VCaP (cell line): ENCODE data around the gene RPS6KA6.

ENCODE experiments used
- H3K27ac ChIP-seq: fragments of 450-650 bp; 2 replicates; pipeline ENCODE4 v1.5.1; 2017
- TF ChIP-seq, protein P1 (sequence below): fragments of 450-650 bp; conservative IDR thresholded peaks from 2 replicates; pipeline ENCODE4 v1.5.1; 2017; ENCODE audit warnings: mild to moderate bottlenecking, moderate library complexity

RPS6KA6 gene

DNA sequence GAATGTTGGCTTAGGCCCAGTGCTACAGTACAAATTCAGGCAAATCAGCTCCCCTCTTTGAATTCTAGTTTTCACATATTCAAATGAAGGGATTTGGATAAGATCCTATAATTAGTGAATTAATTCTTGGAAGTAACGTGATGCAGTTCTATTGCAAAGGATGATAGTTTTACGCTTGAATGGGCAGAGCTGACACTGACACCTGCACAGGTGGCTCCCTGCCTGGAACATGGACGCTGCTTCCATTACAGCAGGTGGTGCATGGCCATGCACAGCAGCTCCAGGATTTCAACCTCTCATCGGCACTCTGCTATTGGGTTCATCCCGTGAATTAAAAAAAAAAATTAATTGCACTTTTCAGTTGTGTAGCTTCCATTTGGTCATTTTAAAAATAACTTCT, 28.4 kb upstream of the RPS6KA6 start:
- TF ChIP-seq, protein P1, sequence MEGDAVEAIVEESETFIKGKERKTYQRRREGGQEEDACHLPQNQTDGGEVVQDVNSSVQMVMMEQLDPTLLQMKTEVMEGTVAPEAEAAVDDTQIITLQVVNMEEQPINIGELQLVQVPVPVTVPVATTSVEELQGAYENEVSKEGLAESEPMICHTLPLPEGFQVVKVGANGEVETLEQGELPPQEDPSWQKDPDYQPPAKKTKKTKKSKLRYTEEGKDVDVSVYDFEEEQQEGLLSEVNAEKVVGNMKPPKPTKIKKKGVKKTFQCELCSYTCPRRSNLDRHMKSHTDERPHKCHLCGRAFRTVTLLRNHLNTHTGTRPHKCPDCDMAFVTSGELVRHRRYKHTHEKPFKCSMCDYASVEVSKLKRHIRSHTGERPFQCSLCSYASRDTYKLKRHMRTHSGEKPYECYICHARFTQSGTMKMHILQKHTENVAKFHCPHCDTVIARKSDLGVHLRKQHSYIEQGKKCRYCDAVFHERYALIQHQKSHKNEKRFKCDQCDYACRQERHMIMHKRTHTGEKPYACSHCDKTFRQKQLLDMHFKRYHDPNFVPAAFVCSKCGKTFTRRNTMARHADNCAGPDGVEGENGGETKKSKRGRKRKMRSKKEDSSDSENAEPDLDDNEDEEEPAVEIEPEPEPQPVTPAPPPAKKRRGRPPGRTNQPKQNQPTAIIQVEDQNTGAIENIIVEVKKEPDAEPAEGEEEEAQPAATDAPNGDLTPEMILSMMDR = no peak
- no peak overlapping the region for H3K27ac ChIP-seq

DNA sequence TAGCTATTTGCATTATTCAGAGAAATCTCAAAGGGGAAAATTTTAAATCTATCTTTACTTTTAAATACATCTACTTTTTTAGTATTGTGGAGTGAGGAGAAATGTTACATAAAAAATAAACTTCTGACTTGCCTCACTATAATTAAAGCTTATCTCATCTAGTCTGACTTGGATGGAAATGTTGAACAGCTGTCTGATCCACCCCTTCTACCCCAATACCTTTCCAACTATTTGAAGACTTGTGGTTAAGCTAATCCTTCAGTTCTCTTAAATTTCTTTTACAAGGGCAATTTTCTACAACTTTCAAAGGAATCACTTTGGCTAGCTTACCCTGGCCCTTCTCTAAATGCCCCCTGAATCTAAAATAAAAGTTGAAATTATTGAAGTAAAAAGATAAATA, 17.3 kb upstream of the RPS6KA6 start:
- TF ChIP-seq, protein P1 = no peak
- H3K27ac ChIP-seq = no peak overlapping the region

DNA sequence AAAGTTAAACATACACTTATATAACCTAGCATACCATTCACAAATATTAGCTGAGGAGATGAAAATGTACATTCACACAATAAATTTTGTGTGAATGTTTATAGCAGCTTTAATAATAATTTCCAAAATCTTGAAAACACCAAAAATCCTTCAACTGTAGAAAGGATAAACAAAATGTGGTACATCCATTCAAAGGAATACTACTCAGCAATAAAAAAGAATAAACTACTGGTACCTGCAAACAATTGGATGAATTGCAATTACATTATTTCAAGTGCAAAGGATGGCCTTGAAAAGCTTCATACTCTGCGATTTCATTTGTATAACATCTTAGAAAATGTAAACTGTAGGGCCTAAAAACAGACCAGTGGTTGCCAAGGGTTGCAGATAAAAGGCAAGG, 11.7 kb upstream of the RPS6KA6 start:
- TF ChIP-seq, protein P1 = no peak

DNA sequence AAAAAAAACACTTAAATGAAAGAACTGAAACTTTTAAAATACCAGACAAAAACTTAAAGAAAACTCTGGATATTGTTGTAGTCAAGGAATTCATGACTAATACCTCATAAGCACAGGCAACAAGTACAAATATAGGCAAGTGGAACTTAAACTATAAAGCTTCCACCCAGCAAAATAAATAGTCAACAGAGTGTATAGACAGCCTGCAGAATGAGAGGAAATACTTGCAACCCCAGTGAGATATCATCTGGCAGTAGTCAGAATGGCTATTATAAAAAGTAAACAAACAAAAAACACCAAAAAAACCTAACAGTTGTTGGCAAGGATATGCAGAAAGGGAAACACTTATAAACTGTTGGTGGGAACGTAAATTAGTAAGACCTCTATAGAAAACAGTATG, 9.6 kb upstream of the RPS6KA6 start:
- TF ChIP-seq, protein P1 = no peak
- no peak overlapping the region for H3K27ac ChIP-seq

More for the DNA sequence above, 11.7 kb upstream of the RPS6KA6 start:
- no peak overlapping the region for H3K27ac ChIP-seq

DNA sequence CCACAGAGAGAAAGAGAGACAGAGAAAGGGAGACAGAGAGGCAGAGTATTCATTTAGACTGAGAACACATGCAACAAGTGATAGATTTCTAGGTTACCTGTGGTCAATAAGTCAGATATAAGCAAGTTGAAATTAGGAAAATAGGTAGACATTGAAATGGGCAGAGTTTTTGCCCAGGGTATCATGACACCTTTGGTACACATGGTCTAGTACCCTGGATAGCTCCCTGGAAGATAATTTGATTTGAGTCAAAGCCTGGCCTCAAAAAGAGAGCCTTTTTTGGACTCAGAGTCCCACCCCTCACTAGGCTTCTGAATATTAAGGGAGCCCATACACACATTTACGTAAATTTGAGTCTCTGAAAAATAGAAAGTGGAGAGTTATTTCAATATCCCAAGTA, 4.0 kb upstream of the RPS6KA6 start:
- TF ChIP-seq, protein P1 = no peak

DNA sequence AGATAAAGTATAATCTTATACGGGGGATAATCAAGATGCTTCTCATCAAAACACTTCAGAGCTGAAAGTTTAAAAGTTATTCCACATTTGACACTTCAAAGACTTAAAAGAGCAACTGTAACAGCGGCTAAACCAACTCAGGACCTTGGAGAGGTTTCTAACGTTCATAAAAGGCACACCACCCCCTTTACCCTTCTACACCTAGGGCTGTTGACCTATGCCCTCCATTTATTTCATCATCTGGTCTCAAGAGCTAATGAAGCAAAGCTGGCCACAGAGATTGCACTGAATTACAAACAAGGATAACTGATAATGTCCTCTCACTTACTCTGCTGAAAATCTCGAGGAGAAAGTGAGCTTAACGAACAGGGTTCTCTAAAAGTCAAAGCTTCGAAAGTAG, 1.1 kb upstream of the RPS6KA6 start:
- no peak overlapping the region for H3K27ac ChIP-seq
- TF ChIP-seq, protein P1 = no peak

More for the DNA sequence above, 4.0 kb upstream of the RPS6KA6 start:
- H3K27ac ChIP-seq = no peak overlapping the region

DNA sequence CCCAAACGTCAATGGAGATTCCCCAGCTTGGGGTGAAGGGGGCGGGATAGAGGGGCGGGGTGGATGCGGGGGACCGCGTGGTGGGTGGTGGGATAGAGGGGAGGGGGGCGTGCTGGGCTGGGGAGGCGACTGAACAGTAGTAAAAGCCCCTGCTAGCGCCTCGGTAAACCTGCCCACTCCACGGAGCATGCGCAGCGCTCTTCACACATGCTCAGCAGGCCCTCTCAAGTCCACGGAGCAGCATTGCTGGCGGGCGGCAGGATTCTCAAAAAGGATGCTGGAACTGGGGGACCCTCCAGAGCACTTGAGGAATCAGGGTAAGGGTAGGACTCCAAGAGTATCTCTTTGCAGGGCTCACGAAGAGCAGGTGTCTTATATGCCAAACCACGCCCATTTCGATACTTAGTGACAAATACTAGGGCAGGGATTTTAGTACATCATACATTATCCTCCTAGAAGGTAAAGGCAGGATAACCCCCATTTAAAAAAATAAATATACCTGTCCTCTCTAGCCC, 378 bp upstream of the RPS6KA6 start:
- peak overlapping the region; percentile 75 for H3K27ac ChIP-seq
- TF ChIP-seq, protein P1 = no peak
